ENCODE data around the gene TLE4. TPM values are rescaled to one million over a fixed set of nuclear protein-coding genes. Genes with fewer than 3 reads are reported as not detected.
A peak's percentile ranks its signal among the peaks of the same experiment; 100 is the strongest.

TLE4 gene
- total and polyA plus RNA-seq, 12 donors: 11.8 to 70.5 (median 42.9) TPM

- Histone ChIP-seq H3K4me3 (no peak overlapping the region), H3K27me3 (no peaks in the 10 kb centered on the region), H3K4me1 (replicated peaks in 1 of 2) (no peaks in the 10 kb centered on the region), H3K27ac (no peak overlapping the region), H3K9me3 (replicated peaks in 1 of 3) (no peaks in the 10 kb centered on the region), H3K36me3 (replicated peaks in 1 of 2) (no peaks in the 10 kb centered on the region)
- TF ChIP-seq CTCF (IDR thresholded peaks at IDR 0.05) (no peak), POLR2A (IDR thresholded peaks at IDR 0.05) (no peak)
- no peak for DNase-seq
- intact Hi-C loops (cut with DNase I): no loop called here
Observed at GRCh38 chr9:79757074-79757473, 185.3 kb downstream of the TLE4 start.

DNA sequence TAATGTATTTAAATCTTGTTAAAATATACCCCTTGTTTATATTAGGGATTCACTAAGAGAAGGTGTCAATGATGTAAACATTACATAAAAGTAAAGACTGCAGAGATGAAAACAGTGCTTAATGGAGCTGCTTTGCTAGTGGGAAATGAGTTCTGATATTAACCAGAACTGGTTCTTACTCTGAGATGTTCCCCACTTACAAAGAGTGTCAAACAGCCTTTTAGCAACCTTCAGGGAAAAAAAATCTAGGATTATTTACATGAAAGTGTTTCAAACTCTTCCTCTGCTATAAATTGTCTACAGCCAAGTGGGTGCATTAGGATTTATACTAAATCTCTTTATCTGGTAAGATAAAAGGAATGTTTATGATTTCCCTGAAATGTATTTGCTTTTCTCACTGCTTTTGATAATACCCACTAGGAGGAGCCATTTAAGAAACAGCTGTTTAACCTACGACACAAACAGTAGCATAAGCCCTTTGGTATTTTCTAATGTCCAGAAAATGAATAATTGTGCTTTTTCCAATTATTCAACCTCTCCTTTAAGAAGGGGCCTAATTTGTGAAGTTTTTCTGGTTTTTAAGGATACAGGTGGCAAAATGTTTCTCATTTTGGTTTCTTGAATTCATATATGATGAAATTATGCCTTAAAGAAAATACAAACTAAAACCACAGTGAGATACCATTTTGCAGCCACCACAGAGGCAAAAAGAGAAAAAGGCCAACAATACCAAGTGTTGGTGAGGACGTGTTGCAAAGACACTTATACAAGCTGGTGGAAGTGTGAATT, 186.3 kb downstream of the TLE4 start:
- intact Hi-C loops (cut with DNase I): no loop called here
- TF ChIP-seq CTCF (IDR thresholded peaks at IDR 0.05) (peak in 5 of 6 experiments; percentile 28 to 50 (median 43)), POLR2A (IDR thresholded peaks at IDR 0.05) (no peak)

DNA sequence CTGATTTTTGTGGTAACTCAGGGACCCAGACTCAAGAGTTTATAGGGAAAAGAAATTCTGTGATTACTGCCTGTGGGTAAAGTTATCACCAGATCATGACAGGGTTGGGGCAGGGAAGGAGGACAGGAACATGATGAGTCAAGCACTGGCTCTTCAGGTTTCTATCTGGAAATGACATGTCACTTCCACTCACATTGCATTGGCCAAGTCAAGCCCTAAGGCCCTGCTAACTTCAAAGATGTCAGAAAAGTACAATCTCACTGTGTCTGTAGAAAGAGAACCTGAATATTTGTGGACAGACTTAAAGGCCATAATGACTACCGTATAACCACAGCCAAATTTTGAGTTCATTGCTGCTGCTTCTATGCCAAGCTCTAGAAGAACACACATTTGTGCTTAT, 187.7 kb downstream of the TLE4 start:
- Histone ChIP-seq H3K9me3 (replicated peaks in 1 of 3) (no peaks in the 10 kb centered on the region), H3K27ac (no peak overlapping the region), H3K4me3 (no peak overlapping the region), H3K36me3 (replicated peaks in 1 of 2) (no peaks in the 10 kb centered on the region), H3K27me3 (no peaks in the 10 kb centered on the region), H3K4me1 (replicated peaks in 1 of 2) (no peaks in the 10 kb centered on the region)
- DNase-seq: no peak
- TF ChIP-seq CTCF (IDR thresholded peaks at IDR 0.05) (no peak), POLR2A (IDR thresholded peaks at IDR 0.05) (no peak)
- intact Hi-C loops (cut with DNase I): no loop called here
- WGBS, 4 donors: 97 to 100% (median 99%) methylated on average over 1 of the region's 1 CpG

More for the DNA sequence above, 186.3 kb downstream of the TLE4 start:
- Histone ChIP-seq H3K9me3 (replicated peaks in 1 of 3) (no peaks in the 10 kb centered on the region), H3K27ac (no peak overlapping the region), H3K36me3 (replicated peaks in 1 of 2) (no peaks in the 10 kb centered on the region), H3K4me1 (replicated peaks in 1 of 2) (no peaks in the 10 kb centered on the region), H3K4me3 (no peak overlapping the region), H3K27me3 (no peaks in the 10 kb centered on the region)
- DNase-seq: no peak
- 45 to 51% (median 48%) methylated on average over 2 of the region's 2 CpGs for WGBS, 4 donors

DNA sequence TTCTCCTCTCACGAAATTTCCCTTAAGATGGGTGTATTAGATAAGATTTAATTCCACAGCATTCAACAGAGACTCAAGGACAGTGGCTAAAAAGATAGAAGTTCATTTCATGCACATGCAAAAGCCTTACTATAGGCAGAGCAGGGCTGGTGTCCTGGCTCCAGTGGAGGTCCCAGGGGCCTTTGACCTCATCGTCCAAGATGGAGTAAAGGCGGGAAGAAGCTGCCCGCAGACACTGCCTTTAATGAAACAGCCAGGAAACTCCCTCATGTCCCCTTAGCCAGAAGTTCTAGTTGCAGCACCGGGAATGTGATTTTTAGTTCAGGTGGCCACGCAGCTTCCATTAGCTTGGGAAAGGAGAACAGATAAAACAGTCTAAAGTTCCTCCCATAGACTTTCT, 190.3 kb downstream of the TLE4 start:
- no peaks in the 10 kb centered on the region for H3K4me1 ChIP-seq (replicated peaks in 1 of 2)
- no peaks in the 10 kb centered on the region for H3K36me3 ChIP-seq (replicated peaks in 1 of 2)
- no peak for DNase-seq
- TF ChIP-seq CTCF (IDR thresholded peaks at IDR 0.05) (no peak), POLR2A (IDR thresholded peaks at IDR 0.05) (no peak)
- H3K4me3 ChIP-seq: no peak overlapping the region
- intact Hi-C loops (cut with DNase I): no loop called here
- whole genome bisulfite sequencing, 4 donors: 87 to 95% (median 93%) methylated on average over 6 of the region's 6 CpGs
- no peaks in the 10 kb centered on the region for H3K27me3 ChIP-seq
- no peaks in the 10 kb centered on the region for H3K9me3 ChIP-seq (replicated peaks in 1 of 3)
- H3K27ac ChIP-seq: no peak overlapping the region
